GM23338 (cell line): Measurements from ENCODE around the gene MCRIP1. TPM values are rescaled to one million over a fixed set of nuclear protein-coding genes. Genes with fewer than 3 reads are reported as not detected.

ENCODE experiments used
- CTCF ChIP-seq, 2 experiments: fragments of 200-600 bp in 1 of 2; sonication (generic) in 1 of 2; conservative IDR thresholded peaks; 2 replicates each; pipeline versions ENCODE4 v1.5.1 to v1.6.1; 2016 to 2017; ENCODE audit warnings: antibody characterized with exemption in 2 of 2, low read depth in 2 of 2, mild to moderate bottlenecking in 2 of 2, moderate library complexity in 1 of 2
- ETS1 ChIP-seq: IDR thresholded peaks from 2 replicates; pipeline ENCODE4 v1.6.1; 2016; ENCODE audit warnings: antibody characterized with exemption
- POLR2AphosphoS5 ChIP-seq: IDR thresholded peaks from 2 replicates; pipeline ENCODE4 v1.6.1; 2016; ENCODE audit warnings: antibody characterized with exemption, low read depth
- REST ChIP-seq: IDR thresholded peaks from one replicate; pipeline ENCODE4 v1.6.1; 2018; ENCODE audit warnings: antibody characterized with exemption; ENCODE audit not compliant: unreplicated experiment
- ZNF114 ChIP-seq: fragments of 250-450 bp; sonication (Bioruptor Pico); IDR thresholded peaks from 2 replicates; pipeline ENCODE4 v1.5.0; 2020; ENCODE audit warnings: mild to moderate bottlenecking, moderate library complexity
- ZNF331 ChIP-seq: fragments of 250-450 bp; sonication (Bioruptor Pico); IDR thresholded peaks from 2 replicates; pipeline ENCODE4 v1.5.0; 2020; ENCODE audit warnings: low read depth, mild to moderate bottlenecking, moderate library complexity
- ZNF462 ChIP-seq: fragments of 250-450 bp; sonication (Bioruptor Pico); IDR thresholded peaks from 2 replicates; pipeline ENCODE4 v1.5.0; 2020; ENCODE audit warnings: mild to moderate bottlenecking, moderate library complexity
- polyA plus RNA-seq: library from polyadenylated mRNA; unstranded; fragments of >200 nt; fragmentation: Nextera tagmentation; extraction: Ambion mirVana; gene quantifications from 2 replicates; pipeline ENCODE4 v1.2.1, GENCODE V29; 2016
- total RNA-seq: library from RNA; depleted of rRNA; stranded (reverse); fragments of >200 nt; shearing (Covaris generic); gene quantifications from 2 replicates; pipeline ENCODE4 v1.2.3, GENCODE V29; 2014

The MCRIP1 gene
- total and polyA plus RNA-seq, 2 experiments from 2014 or later: 85.2 to 101 TPM

GRCh38 chr17:81831563-81831956 lies 1.5 kb downstream of the MCRIP1 start (continued):
- no peak for TF ChIP-seq ZNF462 (CRISPR knock-in tag)
- TF ChIP-seq ZNF331 (CRISPR knock-in tag): no peak
- no peak for TF ChIP-seq CTCF (conservative IDR thresholded peaks at IDR 0.05; ENCODE audit: low read depth in 2 of 2)
- no peak for TF ChIP-seq ETS1
- TF ChIP-seq REST: no peak
- TF ChIP-seq ZNF114 (CRISPR knock-in tag): no peak
- TF ChIP-seq POLR2AphosphoS5: no peak
